Ammon's horn (tissue), 1 donor: Measurements from ENCODE around the gene KIAA1328.
A peak's percentile ranks its signal among the peaks of the same experiment; 100 is the strongest.

ENCODE experiments used
- DNase-seq: peaks from one replicate; pipeline ENCODE4 v3.0.0-alpha.2; 2016; ENCODE audit warnings: low spot score

Gene KIAA1328

GRCh38 chr18:37253394-37254235 is 424.7 kb downstream of the KIAA1328 start:
- DNase-seq: no peak

- no peak for DNase-seq
Observed at GRCh38 chr18:37254236-37254754, 425.4 kb downstream of the KIAA1328 start.

GRCh38 chr18:37254973-37255372 is 426.0 kb downstream of the KIAA1328 start:
- DNase-seq: no peak

GRCh38 chr18:37258131-37258530 is 429.2 kb downstream of the KIAA1328 start:
- no peak for DNase-seq

- no peak for DNase-seq
Observed at GRCh38 chr18:37258819-37259218, 429.9 kb downstream of the KIAA1328 start.

- DNase-seq: peak; percentile 34
Observed at GRCh38 chr18:37259711-37260110, 430.8 kb downstream of the KIAA1328 start.

- no peak for DNase-seq
Observed at GRCh38 chr18:37260367-37261093, 431.6 kb downstream of the KIAA1328 start.

GRCh38 chr18:37261246-37261840 is 432.4 kb downstream of the KIAA1328 start:
- no peak for DNase-seq

GRCh38 chr18:37261988-37262387 is 433.1 kb downstream of the KIAA1328 start:
- no peak for DNase-seq

- no peak for DNase-seq
Observed at GRCh38 chr18:37264956-37265355, 436.0 kb downstream of the KIAA1328 start.

GRCh38 chr18:37265382-37265781 is 436.5 kb downstream of the KIAA1328 start:
- DNase-seq: no peak

GRCh38 chr18:37266290-37266689 is 437.4 kb downstream of the KIAA1328 start:
- no peak for DNase-seq

GRCh38 chr18:37270038-37270665 is 441.2 kb downstream of the KIAA1328 start:
- peak; percentile 36 for DNase-seq

- no peak for DNase-seq
Observed at GRCh38 chr18:37270666-37271052, 441.7 kb downstream of the KIAA1328 start.

GRCh38 chr18:37272226-37272625 is 443.3 kb downstream of the KIAA1328 start:
- no peak for DNase-seq

- DNase-seq: no peak
Observed at GRCh38 chr18:37272841-37273240, 443.9 kb downstream of the KIAA1328 start.

GRCh38 chr18:37274309-37275236 is 445.6 kb downstream of the KIAA1328 start:
- no peak for DNase-seq

GRCh38 chr18:37275237-37275741 is 446.4 kb downstream of the KIAA1328 start:
- DNase-seq: no peak

- DNase-seq: no peak
Observed at GRCh38 chr18:37276111-37276890, 447.4 kb downstream of the KIAA1328 start.

- no peak for DNase-seq
Observed at GRCh38 chr18:37277804-37278203, 448.9 kb downstream of the KIAA1328 start.
